DMS53 (cell line): ENCODE results near the gene RHCG.

Experiments
- DNase-seq: peaks from one replicate; lab custom pipeline; 2025; lab: John Stamatoyannopoulos, UW

RHCG gene

DNA sequence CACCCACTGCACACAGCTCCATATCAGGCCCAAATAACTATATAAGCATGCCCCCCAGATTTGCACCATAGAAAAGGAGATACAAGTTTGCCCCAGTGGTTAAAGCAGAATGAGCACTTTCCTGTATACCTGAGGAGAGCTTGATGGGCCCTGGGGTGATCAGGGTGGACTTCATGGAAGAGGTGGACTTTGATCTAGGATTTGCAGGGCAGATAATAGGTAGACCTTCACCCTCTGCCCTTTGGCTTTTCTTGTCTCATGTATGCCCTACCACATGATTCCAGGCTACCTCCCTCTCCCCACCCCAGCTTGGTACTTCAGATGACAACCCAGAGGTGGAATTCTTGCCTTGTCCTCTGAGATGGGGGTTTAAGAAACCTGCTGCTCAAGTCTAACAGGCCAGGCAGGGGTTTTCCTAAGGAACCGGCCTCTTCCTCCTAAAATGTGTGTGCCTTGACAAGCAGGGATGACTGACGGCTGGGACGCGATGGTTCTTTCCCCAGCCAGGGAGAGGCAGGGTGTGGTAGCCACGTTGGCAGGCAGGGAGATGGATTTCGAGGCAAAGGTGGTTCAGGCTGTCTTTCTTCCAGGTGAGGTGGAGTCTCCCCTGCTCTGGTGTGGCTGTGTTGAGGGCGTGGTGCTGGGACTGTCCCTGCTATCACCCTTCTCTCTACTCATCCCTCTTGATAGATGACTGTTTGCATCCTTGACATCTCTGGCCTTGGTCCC lies 6.6 kb upstream of the RHCG start:
- DNase-seq: no peak

DNA sequence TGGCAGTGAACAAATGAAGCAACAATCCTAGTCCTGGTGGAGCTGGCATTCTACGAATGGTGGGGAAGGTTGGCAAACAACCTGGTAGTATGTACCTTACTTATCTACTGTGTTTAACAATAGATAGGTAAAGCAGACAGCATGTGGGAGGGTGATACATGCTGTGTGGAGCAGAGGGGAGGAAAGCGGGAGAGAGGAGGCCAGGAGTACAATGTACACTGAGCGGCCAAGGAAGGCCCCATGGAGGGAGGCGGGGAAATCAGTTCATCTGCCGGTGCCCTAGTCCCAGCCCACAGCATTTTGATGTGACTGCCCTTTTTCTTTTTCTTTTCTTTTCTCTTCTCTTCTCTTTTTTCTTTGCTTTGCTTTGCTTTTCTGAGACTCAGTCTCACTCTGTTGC lies 5.3 kb upstream of the RHCG start:
- DNase-seq: no peak

DNA sequence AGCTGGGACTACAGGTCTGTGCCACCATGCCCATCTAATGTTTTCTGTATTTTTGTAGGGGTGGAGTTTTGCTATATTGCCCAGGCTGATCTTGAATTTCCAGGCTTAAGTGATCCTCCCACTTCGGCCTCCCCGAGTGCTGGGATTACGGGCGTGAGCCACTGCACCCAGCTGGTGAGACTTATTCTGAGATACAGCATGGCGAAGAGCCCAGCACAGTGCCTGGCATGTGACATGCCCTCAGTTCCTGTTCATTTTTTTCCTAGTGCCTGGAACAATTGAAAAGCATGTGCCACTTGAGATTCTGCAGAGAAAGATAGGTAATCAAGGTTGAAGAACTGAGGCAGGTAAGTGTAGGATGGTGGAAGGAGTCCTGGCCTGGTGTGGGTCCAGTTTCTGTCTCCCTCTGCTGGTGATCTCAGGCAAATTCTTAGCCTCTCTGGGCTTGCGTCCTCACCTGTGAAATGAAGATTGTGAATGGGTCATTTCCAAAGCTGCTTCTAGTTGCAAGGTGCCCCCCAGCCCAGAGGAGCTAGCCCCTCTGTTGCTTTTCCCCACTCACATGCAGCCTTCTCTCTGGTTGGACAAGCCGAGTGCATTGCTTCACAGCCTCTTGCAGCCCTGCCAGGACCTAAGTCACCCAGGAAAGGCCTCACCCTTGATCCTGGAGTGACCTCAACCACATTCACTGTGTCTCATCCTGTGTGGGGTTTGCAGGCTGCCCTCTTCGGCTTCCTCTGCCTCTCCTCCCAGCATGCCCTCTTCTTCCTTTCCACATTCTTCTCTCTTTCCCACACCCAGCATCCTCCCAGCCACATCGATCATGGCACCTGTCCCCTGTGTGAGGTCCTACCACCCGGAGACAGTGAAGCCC lies 4.3 kb upstream of the RHCG start:
- DNase-seq: peak; percentile 13

DNA sequence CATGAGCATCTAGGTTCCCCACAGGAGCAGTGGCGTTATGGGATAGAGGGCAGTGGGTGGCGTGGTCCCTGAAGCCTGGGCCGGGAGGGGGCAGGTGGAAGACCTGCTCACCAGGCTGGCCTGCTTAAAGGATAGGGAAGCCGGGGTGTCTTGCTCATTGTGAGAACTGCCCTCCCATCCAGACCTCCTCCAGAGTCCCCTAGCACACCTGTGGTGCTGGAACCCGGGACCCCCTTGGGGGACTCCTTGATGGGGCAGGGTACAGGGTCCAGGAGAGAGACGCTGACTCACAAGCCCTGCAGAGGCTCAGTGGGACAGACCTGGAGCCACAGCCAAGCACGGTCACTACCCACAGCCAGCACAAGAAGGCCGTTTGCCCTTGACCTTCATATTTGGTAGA lies 2.8 kb upstream of the RHCG start:
- no peak for DNase-seq

DNA sequence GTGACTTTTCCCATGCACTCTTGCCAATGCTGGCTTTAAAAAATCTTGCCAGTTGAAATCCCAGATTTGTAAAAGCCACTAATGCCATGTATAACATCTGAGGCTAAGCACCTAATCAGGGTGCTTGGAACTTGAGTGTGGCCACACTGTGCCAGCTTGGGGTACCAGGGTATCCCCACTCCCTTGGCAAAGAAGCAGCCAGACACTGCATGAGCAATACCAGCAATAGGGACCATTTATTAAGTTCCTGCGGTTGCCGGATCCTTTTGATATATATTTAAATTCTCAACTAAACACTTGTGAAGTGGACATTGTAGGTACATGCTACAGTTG lies 2.2 kb upstream of the RHCG start:
- DNase-seq: no peak

DNA sequence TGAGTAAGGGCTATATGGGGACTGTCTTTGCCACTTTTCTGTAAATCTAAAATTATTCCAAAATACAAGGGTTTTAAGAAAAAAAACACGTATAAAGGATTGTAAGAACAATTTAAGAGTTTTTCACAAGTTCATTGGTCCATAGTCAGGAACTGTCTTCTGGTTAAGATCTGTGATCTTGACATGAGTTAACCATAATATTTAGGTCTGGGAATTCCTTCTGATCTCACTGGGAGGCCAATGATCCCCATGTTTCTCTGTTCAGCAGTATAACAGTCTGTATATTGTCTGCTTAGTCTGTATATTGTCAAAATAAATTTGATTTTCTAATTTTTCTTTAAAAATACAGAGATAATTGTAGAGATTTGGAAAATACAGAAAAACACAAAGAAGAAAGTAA lies 848 bp upstream of the RHCG start:
- DNase-seq: no peak

DNA sequence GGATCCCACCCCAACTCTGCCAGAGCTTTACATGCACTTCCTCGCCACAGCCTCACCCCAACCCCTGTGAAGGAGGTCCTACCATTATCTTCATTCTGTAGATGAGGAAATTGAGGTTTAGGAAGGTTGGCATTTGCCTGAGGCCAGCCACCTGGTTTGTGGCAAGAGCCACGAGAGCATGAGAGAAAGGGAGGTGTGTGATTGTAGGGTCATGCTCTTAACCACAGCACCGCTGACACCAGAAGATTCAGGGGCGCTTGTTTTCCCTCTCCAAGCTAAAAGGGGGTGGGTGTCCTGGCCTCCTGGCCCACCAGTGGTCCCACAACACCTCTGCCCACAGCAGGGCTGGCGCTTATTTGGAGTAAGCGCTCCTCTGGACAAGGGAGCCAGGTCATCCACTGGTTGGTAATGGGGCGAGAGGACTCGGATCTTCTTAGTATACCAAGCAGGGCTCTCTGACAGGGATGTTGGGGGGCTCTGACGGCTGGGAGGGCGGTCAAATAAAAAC lies 691 bp downstream of the RHCG start:
- no peak for DNase-seq

DNA sequence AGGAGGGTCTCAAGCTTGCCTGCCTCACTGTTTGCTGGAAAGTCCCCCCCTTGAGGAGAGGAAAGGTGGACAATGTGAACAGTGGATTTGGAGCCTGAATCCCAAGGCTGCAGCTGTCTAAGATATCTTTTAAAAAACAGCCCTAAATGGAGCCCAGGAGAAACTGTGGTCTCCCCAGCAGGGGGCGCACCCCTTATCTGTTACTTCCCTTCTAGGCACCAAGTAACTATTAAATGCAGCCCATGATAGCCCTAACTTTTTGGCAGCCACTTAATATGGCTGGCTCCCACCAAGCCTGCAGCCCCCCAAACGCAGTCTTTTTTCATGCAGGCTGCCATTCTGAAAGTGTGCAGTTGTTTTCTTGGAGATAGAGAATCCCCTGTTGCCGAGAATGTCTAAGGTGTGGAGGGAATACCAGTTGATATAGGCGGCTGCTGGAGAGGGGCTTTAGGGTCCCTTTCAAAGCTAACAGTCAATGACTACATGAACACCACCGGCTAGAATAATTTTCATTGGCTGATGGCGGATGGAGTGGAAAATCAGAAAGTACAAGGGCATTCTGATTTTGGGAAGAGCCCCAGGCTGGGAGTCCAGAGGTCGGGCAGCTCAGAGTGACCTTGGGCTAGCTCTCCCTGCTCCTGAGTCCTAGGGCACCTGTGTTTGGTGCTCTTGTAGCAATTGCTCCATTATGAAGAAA lies 1.3 kb downstream of the RHCG start:
- peak; percentile 51 for DNase-seq

DNA sequence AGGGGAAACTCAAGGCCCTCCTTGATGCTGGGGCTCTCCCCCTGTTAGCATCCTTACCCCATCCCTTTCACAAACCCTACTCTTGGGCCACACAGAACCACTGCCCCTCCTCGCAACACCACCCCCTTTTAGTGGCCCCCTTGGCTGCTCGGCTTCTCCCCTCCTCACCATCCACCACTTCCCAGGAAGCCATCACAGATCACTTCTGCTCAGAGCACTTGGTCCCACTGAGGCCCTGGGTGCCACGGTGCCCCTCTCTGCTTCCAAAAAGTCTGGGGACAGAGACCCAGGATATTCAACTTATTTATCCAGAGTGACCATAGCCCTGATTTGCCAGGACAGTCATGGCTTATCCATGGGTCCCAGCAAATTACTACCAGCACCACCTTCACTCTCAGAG lies 2.4 kb downstream of the RHCG start:
- no peak for DNase-seq

DNA sequence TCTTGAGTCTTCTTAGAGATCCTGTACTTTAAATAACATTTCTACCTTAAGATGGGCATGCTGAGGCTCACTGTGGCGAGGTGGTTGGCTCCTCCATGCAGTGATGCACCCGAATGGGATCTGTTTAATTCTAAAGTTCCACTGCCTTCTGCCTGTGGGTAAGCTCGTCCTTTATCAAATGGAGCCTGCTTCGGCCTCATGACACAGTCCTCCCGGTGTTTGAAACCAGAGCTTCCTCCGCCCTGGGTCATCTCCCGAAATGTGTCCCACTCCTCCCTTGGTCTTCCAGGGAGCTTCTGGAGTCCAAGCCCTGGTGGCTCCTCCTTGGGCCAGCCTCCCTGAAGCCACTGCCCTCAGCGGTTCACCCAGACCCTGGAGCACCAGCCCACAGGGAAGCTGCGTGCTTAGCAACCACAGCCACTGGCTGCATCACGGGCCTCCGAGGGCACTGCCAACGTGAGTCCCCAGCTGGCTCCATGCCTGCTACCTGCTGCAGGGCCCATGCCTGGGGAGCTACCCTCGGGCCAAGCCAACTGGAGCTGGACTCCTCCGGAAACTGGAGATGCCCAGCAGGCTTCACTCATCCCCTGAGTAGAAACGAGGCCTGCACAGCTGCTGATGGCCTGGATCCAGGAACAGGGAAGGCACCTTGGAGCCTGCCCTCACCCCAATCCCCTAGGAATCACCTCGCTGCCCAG lies 3.3 kb downstream of the RHCG start:
- DNase-seq: no peak

DNA sequence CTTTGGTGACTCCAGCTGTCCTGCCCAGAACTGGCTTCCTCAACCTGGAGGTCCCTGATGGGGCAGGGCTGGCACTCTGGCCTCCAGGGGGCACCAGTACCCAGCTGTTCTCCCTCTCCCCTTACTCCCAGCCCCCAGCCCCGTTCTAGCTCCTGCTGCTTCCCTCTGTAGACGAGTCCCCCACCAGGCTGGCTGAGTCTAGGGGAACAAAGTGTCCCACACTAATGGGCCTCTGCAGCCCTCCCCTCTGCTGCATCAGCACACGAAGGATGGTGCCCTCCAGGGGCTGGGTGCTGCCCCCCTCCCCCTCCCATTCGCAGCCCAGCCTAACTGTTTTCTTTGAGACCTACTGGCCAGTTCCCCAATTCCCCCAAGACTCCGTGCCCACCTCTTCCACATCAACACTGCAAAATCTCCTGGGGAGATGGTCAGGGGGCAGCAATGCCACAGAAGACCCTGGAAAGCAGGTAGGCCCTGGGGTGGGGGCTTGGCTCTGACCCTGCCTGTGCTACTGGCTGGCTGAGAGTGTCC lies 4.2 kb downstream of the RHCG start:
- DNase-seq: peak; percentile 15

DNA sequence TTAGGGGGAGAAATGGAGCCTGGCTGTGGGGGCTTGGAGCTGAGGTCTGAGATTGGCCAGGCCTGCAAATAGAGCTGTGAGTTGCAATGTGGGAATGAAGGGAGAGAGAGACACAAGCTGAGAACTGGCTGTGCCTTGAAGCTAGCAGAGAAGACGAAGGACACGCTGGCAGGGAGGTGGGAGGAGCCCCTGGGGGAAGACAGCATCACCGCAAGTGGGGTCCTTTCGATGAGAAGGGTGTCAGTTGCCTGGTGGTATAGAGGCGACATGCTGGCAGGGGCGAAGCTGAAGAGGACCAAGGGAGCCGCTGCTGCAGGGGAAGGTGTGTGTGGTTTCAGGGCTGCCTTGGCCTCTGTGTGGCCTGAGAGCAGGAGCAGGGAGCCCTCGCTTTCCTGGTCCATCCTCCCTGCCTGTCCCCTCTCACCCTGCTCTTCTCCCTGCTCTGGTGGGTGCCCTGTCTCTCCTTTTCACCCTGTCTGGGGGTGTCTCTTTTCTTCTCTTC lies 5.5 kb downstream of the RHCG start:
- no peak for DNase-seq

DNA sequence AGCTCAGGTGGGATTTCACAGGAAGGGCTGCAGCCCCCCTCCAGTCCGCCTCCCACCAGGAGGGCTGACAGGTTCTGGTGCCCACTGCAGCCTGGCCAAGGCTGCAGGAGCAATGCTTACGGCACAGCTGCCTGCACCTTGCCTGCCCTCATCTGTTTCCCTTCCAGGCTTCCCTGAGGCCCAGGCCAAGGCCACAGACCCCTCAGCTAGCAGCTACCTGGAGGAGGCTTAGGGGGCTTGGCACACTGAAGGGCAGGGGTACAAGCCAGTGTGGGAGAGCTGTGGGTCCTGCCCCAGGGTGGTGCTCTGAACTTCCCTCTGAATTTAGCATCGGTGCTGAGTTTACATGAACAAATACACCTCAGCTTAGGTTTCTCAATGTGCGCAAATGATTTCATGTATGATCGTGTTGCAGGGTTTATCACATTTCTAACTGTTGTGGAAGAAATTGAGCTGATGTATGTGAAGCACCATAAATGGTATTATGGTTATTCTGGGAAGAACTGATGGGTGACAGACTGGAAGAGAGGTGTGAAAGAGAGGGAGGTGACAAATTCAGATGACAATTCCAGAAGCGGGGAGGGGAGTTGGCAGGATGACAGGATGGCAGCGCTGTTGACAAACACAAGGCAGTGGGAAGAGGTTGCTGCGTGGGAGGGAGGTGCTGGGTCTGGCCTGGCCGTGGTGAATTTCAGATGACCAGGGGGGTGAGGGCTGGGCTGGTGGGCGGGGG lies 6.1 kb downstream of the RHCG start:
- no peak for DNase-seq

DNA sequence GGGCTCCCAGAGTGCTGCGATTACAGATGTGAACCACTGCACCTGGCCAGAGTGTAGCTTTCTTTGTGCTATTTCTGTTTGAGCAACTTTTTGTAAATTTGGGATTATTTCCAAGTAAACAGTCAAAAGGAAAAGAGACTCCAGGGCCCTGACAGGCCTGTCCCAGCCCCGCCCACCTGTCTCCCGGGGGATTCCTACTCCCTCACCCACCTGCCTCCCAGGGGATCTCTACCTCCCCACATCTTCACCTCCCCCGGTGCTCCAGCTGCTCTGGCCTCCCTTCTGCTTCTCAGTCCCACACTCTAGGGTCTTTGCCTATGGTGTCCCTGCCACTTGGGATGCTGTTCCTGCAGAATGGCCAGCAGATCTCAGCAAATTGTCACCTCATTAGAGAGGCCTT lies 7.0 kb downstream of the RHCG start:
- no peak for DNase-seq

DNA sequence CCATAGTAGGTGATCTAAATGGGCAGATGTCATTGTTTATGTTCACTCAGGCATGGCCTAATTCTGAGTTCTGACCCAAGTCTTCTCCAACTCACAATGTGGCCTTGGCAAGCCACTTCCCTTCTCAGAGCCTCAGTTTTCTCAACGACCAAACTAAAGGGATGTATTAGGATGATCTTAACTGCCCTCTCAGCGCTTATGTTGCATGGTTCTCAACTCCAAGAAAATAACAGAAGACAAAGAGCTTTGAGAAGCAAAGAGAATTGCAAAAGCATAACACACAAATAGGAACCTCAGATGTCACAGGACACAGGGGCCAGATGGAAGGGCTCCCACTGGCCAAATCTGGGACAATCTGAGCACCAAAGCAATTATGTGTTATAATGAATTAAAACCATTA lies 8.6 kb downstream of the RHCG start:
- no peak for DNase-seq

DNA sequence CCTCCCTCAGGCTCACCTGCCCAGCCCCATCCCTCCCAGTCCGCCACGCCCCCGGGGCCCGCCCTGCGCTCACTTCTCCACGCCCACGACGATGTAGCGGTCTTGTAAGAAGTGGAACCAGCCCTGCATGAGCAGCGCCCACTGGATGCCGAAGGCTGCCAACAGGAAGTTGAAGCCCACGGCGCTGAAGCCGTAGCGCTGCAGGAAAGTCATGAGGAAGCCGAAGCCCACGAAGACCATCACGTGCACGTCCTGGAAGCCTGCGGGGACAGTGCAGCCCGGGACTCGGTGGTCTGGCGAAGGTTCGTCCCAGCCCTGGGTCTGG lies 9.7 kb downstream of the RHCG start:
- peak; percentile 61 for DNase-seq

DNA sequence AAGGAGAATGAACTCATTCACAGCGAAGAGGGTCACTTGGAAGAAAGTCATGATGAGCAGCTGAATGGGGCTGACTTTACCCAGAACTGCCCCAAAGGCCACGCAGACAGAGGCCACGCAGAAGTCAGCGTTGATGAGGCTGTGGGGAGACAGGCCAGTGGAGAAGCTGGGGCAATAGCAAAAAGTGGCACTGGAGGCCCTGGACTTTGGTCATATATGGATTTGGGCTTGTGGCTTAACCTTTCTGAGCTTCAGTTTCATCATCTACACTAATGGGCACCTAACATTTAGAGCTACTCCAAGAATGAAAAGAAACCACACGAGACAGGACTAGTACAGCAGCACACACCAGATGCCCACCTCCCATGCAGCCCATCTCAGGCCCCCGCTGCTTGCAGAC lies 13.3 kb downstream of the RHCG start:
- DNase-seq: no peak

DNA sequence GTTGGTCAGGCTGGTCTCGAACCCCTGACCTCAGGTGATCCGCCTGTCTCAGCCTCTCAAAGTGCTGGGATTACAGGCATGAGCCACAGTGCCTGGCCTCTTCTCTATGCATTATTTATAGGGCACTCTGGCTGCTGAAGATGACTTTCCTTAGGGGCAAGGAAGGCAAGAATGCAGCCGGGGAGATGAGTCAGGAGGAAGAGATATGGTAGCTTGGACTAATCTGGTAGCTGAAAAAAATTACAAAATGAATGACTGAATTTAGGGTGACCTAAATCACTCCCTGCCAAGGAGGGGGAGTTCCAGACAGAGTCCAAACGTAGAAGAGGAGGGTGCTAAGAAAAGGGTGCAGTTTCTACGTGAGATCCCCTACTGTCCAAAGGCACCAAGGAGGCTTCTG lies 14.2 kb downstream of the RHCG start:
- DNase-seq: no peak

DNA sequence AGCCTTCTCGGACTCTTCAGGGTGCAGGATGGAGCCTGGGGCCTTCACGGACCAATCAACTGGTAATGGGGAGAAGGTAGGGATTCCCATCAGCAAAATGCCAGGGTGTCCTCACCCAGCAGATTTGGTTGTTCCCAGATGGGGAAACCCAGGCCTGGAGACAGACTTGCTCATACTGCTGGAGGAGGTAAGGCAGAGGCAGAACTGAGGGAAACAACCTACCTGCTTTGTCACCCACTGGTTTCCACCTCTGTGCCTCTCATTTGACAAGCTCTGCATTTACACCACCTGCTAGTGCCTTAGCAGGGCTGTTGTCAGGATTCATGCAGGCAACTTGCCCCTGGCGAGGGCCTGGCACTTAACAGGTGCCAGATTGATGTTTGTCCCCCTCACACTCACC lies 15.9 kb downstream of the RHCG start:
- DNase-seq: no peak

DNA sequence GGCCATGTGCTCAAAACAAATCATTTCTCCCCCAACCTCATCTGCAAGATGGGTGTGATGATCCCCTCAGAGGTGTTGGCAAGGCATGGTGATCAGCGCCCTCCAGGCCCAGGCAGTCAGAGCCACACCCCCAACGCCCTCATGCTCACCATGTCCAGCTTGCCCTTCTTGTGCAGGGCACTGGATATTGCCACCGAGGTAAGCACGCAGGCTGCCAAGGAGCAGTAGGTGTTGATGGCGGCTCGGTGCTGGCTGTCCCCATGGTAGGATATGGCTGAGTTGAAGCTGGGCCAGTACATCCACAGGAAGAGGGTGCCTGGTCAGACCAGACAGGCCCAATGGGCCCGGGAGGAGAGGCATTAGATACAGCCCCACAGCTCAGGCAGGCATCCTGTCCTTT lies 17.2 kb downstream of the RHCG start:
- no peak for DNase-seq
